Subcutaneous preadipocyte (primary cell): Measurements from ENCODE around the gene FKTN. TPM values are rescaled to one million over a fixed set of nuclear protein-coding genes. Genes with fewer than 3 reads are reported as not detected.

Experiments used
- total RNA-seq: library from RNA; depleted of rRNA; stranded (reverse); fragments of >200 nt; gene quantifications from 2 replicates; pipeline ENCODE4 v1.2.3, GENCODE V29; 2012

The FKTN gene
- total RNA-seq = 27.2 and 34.5 TPM in 2 replicates

DNA sequence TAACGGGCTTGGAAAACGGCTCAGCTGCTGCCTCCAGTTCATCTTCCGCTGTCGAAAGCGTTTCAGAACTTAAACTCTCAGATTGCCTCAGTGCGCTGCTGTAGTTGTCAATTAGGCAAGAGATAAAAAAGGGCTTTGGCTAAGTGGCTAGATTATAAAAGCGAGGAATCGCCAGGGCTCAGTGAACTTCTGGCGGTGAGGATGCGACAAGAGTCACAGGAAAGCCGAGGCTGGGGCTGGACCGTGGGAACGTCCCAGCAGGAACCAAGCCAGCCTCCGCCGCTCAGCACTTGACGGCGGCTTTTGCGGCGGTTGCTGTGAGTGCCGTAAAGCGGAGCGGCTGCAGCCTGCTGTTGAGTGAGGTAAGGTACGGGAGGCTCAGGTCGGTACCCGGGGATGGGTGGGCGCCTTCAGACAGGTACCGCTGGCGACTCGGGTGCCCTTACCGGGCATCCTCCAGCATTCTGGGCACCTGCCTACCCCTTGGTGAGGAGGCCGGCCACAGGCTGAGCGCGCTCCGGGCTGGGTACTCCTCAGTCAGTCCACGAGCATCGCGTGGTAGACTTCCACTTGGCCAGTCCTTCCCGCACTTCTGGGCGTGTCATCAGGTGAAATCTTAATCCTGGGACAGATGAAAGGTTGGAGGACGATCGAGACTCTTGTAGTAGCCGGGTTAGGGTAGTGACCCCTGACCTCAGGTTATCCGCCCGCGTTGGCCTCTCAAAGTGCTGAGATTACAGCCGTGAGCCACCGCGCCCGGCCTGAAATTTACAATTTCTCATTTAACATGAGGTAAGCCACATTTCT, at the start of gene FKTN:
FKTN (plus strand) TSS at position 328 of the 807 bp plus-strand sequence. CDS start 16,902 bp downstream, outside the sequence.

GRCh38 chr9:105662184-105663104, 104.5 kb downstream of the FKTN start, which contains the start of gene TAL2:
Gene TAL2 (plus strand): TSS chr9:105662457. CDS start chr9:105662497, 40 bp downstream.

Other genes with a start within 250 kb of the FKTN start
- 6.2 and 9.2 TPM in 2 replicates for gene FSD1L, start 110.1 kb upstream of the FKTN start, total RNA-seq
- not detected in 2 replicates for gene TAL2, start 104.3 kb downstream of the FKTN start, total RNA-seq
- 20.2 and 20.5 TPM in 2 replicates for gene TMEM38B, start 136.4 kb downstream of the FKTN start, total RNA-seq